Kidney capillary endothelial cell (primary cell): ENCODE measurements around the gene FBXL13.
"Not testable (repeated sequence)": the region's sequence is repeated elsewhere in the genome, so short reads cannot be mapped to it uniquely, and the experiment has no call there.

Experiments
- DNase-seq: peaks from one replicate; pipeline ENCODE4 v3.0.0-alpha.2; 2018; ENCODE audit warnings: low spot score

Gene FBXL13

GRCh38 chr7:102849538-102849937 lies 225.1 kb downstream of the FBXL13 start:
- DNase-seq: no peak

- DNase-seq: no peak
Measured at GRCh38 chr7:102849079-102849478, 225.5 kb downstream of the FBXL13 start.

GRCh38 chr7:102845346-102845745 lies 229.2 kb downstream of the FBXL13 start:
- DNase-seq: no peak

GRCh38 chr7:102843850-102844249 lies 230.7 kb downstream of the FBXL13 start:
- no peak for DNase-seq

- DNase-seq: no peak
Measured at GRCh38 chr7:102842284-102842683, 232.3 kb downstream of the FBXL13 start.

- DNase-seq: no peak
Measured at GRCh38 chr7:102841290-102841689, 233.3 kb downstream of the FBXL13 start.

- DNase-seq: no peak
Measured at GRCh38 chr7:102840404-102840803, 234.2 kb downstream of the FBXL13 start.

GRCh38 chr7:102838572-102839101 lies 236.0 kb downstream of the FBXL13 start:
- DNase-seq: not testable (repeated sequence)

GRCh38 chr7:102837802-102838201 lies 236.8 kb downstream of the FBXL13 start:
- no peak for DNase-seq

GRCh38 chr7:102836977-102837376 lies 237.6 kb downstream of the FBXL13 start:
- DNase-seq: no peak

GRCh38 chr7:102836191-102836919 lies 238.2 kb downstream of the FBXL13 start:
- peak; percentile 33 for DNase-seq

- peak; percentile 76 for DNase-seq
Measured at GRCh38 chr7:102834999-102835398, 239.6 kb downstream of the FBXL13 start.

GRCh38 chr7:102834466-102834865 lies 240.1 kb downstream of the FBXL13 start:
- DNase-seq: no peak

GRCh38 chr7:102833343-102833742 lies 241.3 kb downstream of the FBXL13 start:
- no peak for DNase-seq

GRCh38 chr7:102832674-102833073 lies 241.9 kb downstream of the FBXL13 start:
- DNase-seq: no peak

GRCh38 chr7:102830197-102830596 lies 244.4 kb downstream of the FBXL13 start:
- DNase-seq: no peak

- no peak for DNase-seq
Measured at GRCh38 chr7:102829075-102829474, 245.5 kb downstream of the FBXL13 start.

- no peak for DNase-seq
Measured at GRCh38 chr7:102828286-102828685, 246.3 kb downstream of the FBXL13 start.

GRCh38 chr7:102823390-102824119 lies 251.0 kb downstream of the FBXL13 start:
- DNase-seq: no peak

GRCh38 chr7:102821994-102822747 lies 252.4 kb downstream of the FBXL13 start:
- no peak for DNase-seq

- no peak for DNase-seq
Measured at GRCh38 chr7:102819151-102819550, 255.4 kb downstream of the FBXL13 start.
